A549 (cell line): ENCODE data around the gene CLIP2. TPM values are rescaled to one million over a fixed set of nuclear protein-coding genes. Genes with fewer than 3 reads are reported as not detected.
"Not testable (repeated sequence)": the region's sequence is repeated elsewhere in the genome, so short reads cannot be mapped to it uniquely, and the experiment has no call there.

Source experiments
- ATAC-seq, 2 experiments: fragments of 200-7000 bp in 1 of 2; fragments of >200 bp in 1 of 2; cut with Nextera tagmentation in 1 of 2; cut with Tn5 transposase in 1 of 2; 3 replicates each; pipeline versions ENCODE4 v1.8.0 to v1.9.1; 2018 to 2020; ENCODE audit warnings: mild to moderate bottlenecking in 1 of 2, moderate library complexity in 1 of 2
- CTCF ChIA-PET: fragments of 300-600 bp; sonication (Branson Sonifier 250); formaldehyde crosslinking; extraction: SDS; loops from one replicate; lab custom pipeline; 2021; ENCODE audit warnings: antibody characterized with exemption, inconsistent platforms; lab: Yijun Ruan, JAX
- POLR2A ChIA-PET: fragments of 350-600 bp; formaldehyde crosslinking; extraction: SDS; loops from one replicate; lab custom pipeline; 2021; ENCODE audit warnings: antibody characterized with exemption, inconsistent platforms; lab: Yijun Ruan, JAX
- DNase-seq, 2 experiments: peaks; one replicate each; pipeline versions ENCODE4 v3.0.0 to v3.0.0-alpha.2; 2011 to 2016; ENCODE audit warnings: low read depth in 1 of 2, low spot score in 1 of 2
- FAIRE-seq: peaks from 2 replicates; lab custom pipeline; 2011; peaks lifted over from hg19 to GRCh38; lab: Jason Lieb, UNC
- H3K27ac ChIP-seq, 2 experiments: fragments of >200 bp; sonication (Bioruptor Twin); formaldehyde crosslinking; 3 replicates each; pipeline ENCODE4 v1.5.1; 2016 to 2017
- H3K4me1 ChIP-seq: fragments of >200 bp; sonication (Bioruptor Twin); formaldehyde crosslinking; 3 replicates; pipeline ENCODE4 v1.6.1; 2016
- H3K4me2 ChIP-seq: fragments of >200 bp; sonication (Bioruptor Twin); formaldehyde crosslinking; 3 replicates; pipeline ENCODE4 v1.6.1; 2016
- H3K4me3 ChIP-seq: fragments of >200 bp; sonication (Bioruptor Twin); formaldehyde crosslinking; 3 replicates; pipeline ENCODE4 v1.5.1; 2016
- H3K9me3 ChIP-seq: fragments of >200 bp; sonication (Bioruptor Twin); formaldehyde crosslinking; 3 replicates; pipeline ENCODE4 v1.6.1; 2016
- ATOH8 ChIP-seq: fragments of 250-450 bp; sonication (Bioruptor Pico); IDR thresholded peaks from 2 replicates; pipeline ENCODE4 v1.5.0; 2020; ENCODE audit warnings: low read depth, mild to moderate bottlenecking, moderate library complexity
- CBX2 ChIP-seq: fragments of 200-600 bp; sonication (generic); IDR thresholded peaks from 2 replicates; pipeline ENCODE4 v1.6.1; 2016; ENCODE audit warnings: low read depth, mild to moderate bottlenecking, borderline replicate concordance
- CHD2 ChIP-seq: fragments of 150-350 bp; IDR thresholded peaks from 2 replicates; pipeline ENCODE4 v1.6.1; 2014; ENCODE audit warnings: low read length; ENCODE audit not compliant: partially characterized antibody
- CHD4 ChIP-seq: fragments of 200-600 bp; sonication (generic); IDR thresholded peaks from 2 replicates; pipeline ENCODE4 v1.6.1; 2016; ENCODE audit warnings: antibody characterized with exemption, mild to moderate bottlenecking, borderline replicate concordance
- E2F6 ChIP-seq: IDR thresholded peaks from 2 replicates; pipeline ENCODE4 v1.6.1; 2012; ENCODE audit warnings: low read depth, borderline replicate concordance
- ELK1 ChIP-seq: fragments of 150-350 bp; IDR thresholded peaks from 2 replicates; pipeline ENCODE4 v1.6.1; 2014; ENCODE audit warnings: low read depth, mild to moderate bottlenecking, low read length
- EP300 ChIP-seq, 2 experiments: fragments of >200 bp; sonication (Bioruptor Twin); formaldehyde crosslinking; IDR thresholded peaks; 2 replicates in 1 of 2; 3 replicates in 1 of 2; pipeline ENCODE4 v1.6.1; 2016 to 2017
- FOSB ChIP-seq: fragments of 250-450 bp; sonication (Bioruptor Pico); IDR thresholded peaks from 2 replicates; pipeline ENCODE4 v1.5.0; 2020; ENCODE audit warnings: mild to moderate bottlenecking, moderate library complexity
- FOXS1 ChIP-seq: fragments of 250-450 bp; sonication (Bioruptor Pico); IDR thresholded peaks from 2 replicates; pipeline ENCODE4 v1.5.0; 2020; ENCODE audit warnings: mild to moderate bottlenecking, moderate library complexity
- GATA3 ChIP-seq: IDR thresholded peaks from 2 replicates; pipeline ENCODE4 v1.6.1; 2012; ENCODE audit warnings: borderline replicate concordance
- HDAC2 ChIP-seq: fragments of 200-600 bp; sonication (generic); IDR thresholded peaks from 2 replicates; pipeline ENCODE4 v1.6.1; 2016
- HEYL ChIP-seq: fragments of 250-450 bp; sonication (Bioruptor Pico); IDR thresholded peaks from 2 replicates; pipeline ENCODE4 v1.8.0; 2021; ENCODE audit warnings: mild to moderate bottlenecking, moderate library complexity
- HMGXB4 ChIP-seq: fragments of 250-450 bp; sonication (Bioruptor Pico); IDR thresholded peaks from 2 replicates; pipeline ENCODE4 v1.5.0; 2021; ENCODE audit warnings: mild to moderate bottlenecking, moderate library complexity, borderline replicate concordance
- MYC ChIP-seq: IDR thresholded peaks from 2 replicates; pipeline ENCODE4 v1.6.1; 2012; ENCODE audit warnings: mild to moderate bottlenecking, inconsistent platforms, low read length, improper control_type of control experiment, borderline replicate concordance
- NPAS2 ChIP-seq: fragments of 250-450 bp; sonication (Bioruptor Pico); IDR thresholded peaks from 2 replicates; pipeline ENCODE4 v1.8.0; 2022; ENCODE audit warnings: mild to moderate bottlenecking, moderate library complexity, borderline replicate concordance
- RAD21 ChIP-seq, 2 experiments: fragments of >200 bp in 1 of 2; sonication (Bioruptor Twin) in 1 of 2; formaldehyde crosslinking in 1 of 2; IDR thresholded peaks in 1 of 2; conservative IDR thresholded peaks in 1 of 2; 2 replicates in 1 of 2; 3 replicates in 1 of 2; pipeline ENCODE4 v1.6.1; 2012 to 2018; ENCODE audit warnings: inconsistent platforms in 1 of 2
- RCOR1 ChIP-seq: fragments of 150-350 bp; IDR thresholded peaks from 2 replicates; pipeline ENCODE4 v1.6.1; 2014; ENCODE audit warnings: antibody characterized with exemption, low read length, low read depth
- SMC3 ChIP-seq: fragments of >200 bp; sonication (Bioruptor Twin); formaldehyde crosslinking; IDR thresholded peaks from 3 replicates; pipeline ENCODE4 v1.6.1; 2018; ENCODE audit warnings: inconsistent platforms
- USF2 ChIP-seq: fragments of 450-650 bp; IDR thresholded peaks from 2 replicates; pipeline ENCODE4 v1.6.1; 2014; ENCODE audit warnings: antibody characterized with exemption
- ZFP36 ChIP-seq: fragments of 450-650 bp; IDR thresholded peaks from 2 replicates; pipeline ENCODE4 v1.6.1; 2014; ENCODE audit warnings: borderline replicate concordance; ENCODE audit not compliant: partially characterized antibody
- WGBS: methylation state at CpG from one replicate; pipeline ENCODE4 v1.1.6; 2017; ENCODE audit errors: missing lambda C conversion rate; 5-methylcytosine and 5-hydroxymethylcytosine counted together
- polyA plus RNA-seq, 4 experiments: library from polyadenylated mRNA; depleted of rRNA in 3 of 4; stranded (reverse); fragments of >200 nt; fragmentation: RNase III in 1 of 4; extraction: RNeasy Plus Mini Kit Qiagen cat#74134 plus additional on column Dnase treatment in 1 of 4; gene quantifications; 2 replicates in 3 of 4; 3 replicates in 1 of 4; pipeline ENCODE4 v1.2.3, GENCODE V29; 2011 to 2017

CLIP2 gene
- polyA plus RNA-seq, 2 of the 4 experiments (the other 2 are of a cell fraction): 3.7 to 17.0 TPM

- WGBS: 80% methylated on average over 4 of the region's 4 CpGs
Observed at GRCh38 chr7:74439541-74439940, 150.3 kb downstream of the CLIP2 start.

GRCh38 chr7:74440143-74440542, 150.9 kb downstream of the CLIP2 start:
- H3K4me2 ChIP-seq, DNase-seq, H3K27ac ChIP-seq, POLR2A ChIA-PET, ATAC-seq, FAIRE-seq, H3K4me1 ChIP-seq, H3K4me3 ChIP-seq: not testable (repeated sequence)
- H3K9me3 ChIP-seq: peaks cover 13% of the 10 kb centered on the region
- CTCF ChIA-PET: interaction anchor here (0.5 to 2.4 kb wide), 7 partner anchors 10 to 143 kb away, joined by 3 to 13 read pairs (median 5); no protein-coding TSS in a partner anchor
- 95% methylated on average over 3 of the region's 3 CpGs for WGBS

More at GRCh38 chr7:74439541-74439940, 150.3 kb downstream of the CLIP2 start:
- Histone ChIP-seq H3K4me2 (no peak overlapping the region), H3K4me1 (peaks cover 8% of the 10 kb centered on the region; the same call in 1 of the 3 replicates), H3K4me3 (no peak overlapping the region), H3K9me3 (peaks cover 13% of the 10 kb centered on the region), H3K27ac (no peak overlapping the region)
- ChIA-PET CTCF (interaction anchor here (0.6 to 2.4 kb wide), 8 partner anchors 11 to 144 kb away, joined by 3 to 13 read pairs (median 5); no protein-coding TSS in a partner anchor), POLR2A (no interaction called here)
- no peak for ATAC-seq
- TF ChIP-seq FOXS1 (CRISPR knock-in tag) (no peak), ATOH8 (no peak), E2F6 (no peak), NPAS2 (no peak)
- TF ChIP-seq, all 56 proteins: peak for 0
- FAIRE-seq (no peak), DNase-seq (no peak)

GRCh38 chr7:74441801-74442200, 152.6 kb downstream of the CLIP2 start:
- WGBS: 45% methylated on average over 7 of the region's 10 CpGs
- Histone ChIP-seq H3K4me3 (no peak overlapping the region), H3K4me1 (0 out of 3 replicates have a peak, but pooled peaks cover 3% of the 10 kb centered on the region), H3K27ac (peak overlapping the region in 1 of 2 experiments; percentile 51; a peak in 1 of 6 replicates), H3K4me2 (no peak overlapping the region), H3K9me3 (peaks cover 13% of the 10 kb centered on the region)
- no peak for TF ChIP-seq GATA3
- no peak for TF ChIP-seq ELK1
- no peak for TF ChIP-seq SMC3
- no peak for TF ChIP-seq RAD21 (conservative IDR thresholded peaks at IDR 0.05 in 1 of 2, IDR thresholded peaks at IDR 0.05 in 1 of 2)
- TF ChIP-seq RCOR1: no peak
- no peak for TF ChIP-seq ZFP36
- no peak for TF ChIP-seq HDAC2
- no peak for TF ChIP-seq USF2
- TF ChIP-seq EP300 (IDR thresholded peaks at IDR 0.05): no peak
- no peak for TF ChIP-seq CBX2
- no peak for TF ChIP-seq HEYL (CRISPR knock-in tag)
- no peak for TF ChIP-seq FOSB (CRISPR knock-in tag)
- no peak for TF ChIP-seq CHD4
- no peak for TF ChIP-seq HMGXB4 (CRISPR knock-in tag)
- TF ChIP-seq MYC: no peak
- no peak for TF ChIP-seq CHD2
- TF ChIP-seq NPAS2: no peak
- no peak for TF ChIP-seq E2F6
- ChIA-PET CTCF (interaction anchor here (1.3 to 2.4 kb wide), 3 partner anchors 24 to 41 kb away, joined by 3 to 10 read pairs (median 6); no protein-coding TSS in a partner anchor), POLR2A (interaction anchor here (0.6 kb wide), 1 partner anchor 73 kb away, joined by 6 read pairs; no protein-coding TSS in a partner anchor)
- FAIRE-seq (no peak), DNase-seq (no peak), ATAC-seq (peak in 1 of 2 experiments; percentile 17; a peak in 2 of 6 replicates)
